ENCODE measurements around the gene ATG9B.

ATG9B gene

GRCh38 chr7:150997817-150998216, 26.5 kb downstream of the ATG9B start:
- no peak for DNase-seq

GRCh38 chr7:150997075-150997511, 27.2 kb downstream of the ATG9B start:
- no peak for DNase-seq

DNA sequence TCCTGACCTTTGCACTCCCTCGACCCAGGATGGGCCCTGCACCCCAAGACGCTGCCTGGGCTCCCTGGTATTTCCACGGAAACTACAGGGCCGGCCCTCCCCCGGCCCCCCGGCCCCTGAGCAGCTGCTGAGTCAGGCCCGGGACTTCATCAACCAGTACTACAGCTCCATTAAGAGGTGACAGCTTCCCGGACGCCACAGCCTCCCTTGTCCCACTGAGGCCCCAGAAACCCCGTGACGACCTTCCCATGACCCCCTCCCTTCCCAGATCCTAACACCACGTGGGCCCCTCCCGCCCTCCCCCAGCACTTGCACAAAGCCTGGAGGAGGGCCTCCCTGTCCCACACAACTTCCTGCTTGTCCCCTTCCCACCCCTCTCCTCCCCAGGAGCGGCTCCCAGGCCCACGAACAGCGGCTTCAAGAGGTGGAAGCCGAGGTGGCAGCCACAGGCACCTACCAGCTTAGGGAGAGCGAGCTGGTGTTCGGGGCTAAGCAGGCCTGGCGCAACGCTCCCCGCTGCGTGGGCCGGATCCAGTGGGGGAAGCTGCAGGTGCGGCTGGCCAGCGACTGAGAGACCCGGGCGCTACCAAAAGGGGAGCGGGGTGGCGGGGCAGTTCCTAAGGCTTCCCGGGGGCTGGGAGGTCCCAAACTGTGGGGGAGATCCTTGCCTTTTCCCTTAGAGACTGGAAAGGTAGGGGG, 27.8 kb downstream of the ATG9B start:
- DNase-seq, result no peak

DNA sequence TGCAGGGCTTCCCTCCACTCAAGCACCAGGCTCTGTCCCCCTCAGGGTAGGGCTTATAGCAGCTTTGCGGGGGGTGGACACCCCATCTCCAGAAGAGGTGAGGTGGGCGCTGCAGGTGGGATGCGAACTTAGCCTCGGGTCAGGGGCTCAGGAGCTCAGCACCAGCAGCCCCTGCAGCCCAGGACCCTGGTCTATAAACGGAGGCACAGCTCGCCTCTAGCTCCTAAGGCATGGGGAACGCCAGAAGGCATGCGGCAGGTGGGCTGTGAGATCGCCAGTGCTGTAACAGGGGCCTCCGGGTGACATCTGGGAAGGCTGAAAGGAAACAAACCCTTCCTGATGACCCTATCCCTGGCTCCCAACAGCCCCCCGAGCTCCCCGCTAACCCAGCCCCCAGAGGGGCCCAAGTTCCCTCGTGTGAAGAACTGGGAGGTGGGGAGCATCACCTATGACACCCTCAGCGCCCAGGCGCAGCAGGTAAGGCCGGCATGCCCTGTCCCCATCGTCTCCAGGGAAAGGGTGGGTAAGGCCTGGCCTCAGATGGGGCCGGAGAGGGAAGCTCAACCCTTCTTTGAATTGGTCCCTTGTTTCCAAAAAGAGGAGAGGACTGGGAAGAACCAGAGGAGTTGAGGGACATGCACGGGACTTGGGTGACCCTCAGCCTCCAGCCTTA, 29.3 kb downstream of the ATG9B start:
- no peak for DNase-seq

DNA sequence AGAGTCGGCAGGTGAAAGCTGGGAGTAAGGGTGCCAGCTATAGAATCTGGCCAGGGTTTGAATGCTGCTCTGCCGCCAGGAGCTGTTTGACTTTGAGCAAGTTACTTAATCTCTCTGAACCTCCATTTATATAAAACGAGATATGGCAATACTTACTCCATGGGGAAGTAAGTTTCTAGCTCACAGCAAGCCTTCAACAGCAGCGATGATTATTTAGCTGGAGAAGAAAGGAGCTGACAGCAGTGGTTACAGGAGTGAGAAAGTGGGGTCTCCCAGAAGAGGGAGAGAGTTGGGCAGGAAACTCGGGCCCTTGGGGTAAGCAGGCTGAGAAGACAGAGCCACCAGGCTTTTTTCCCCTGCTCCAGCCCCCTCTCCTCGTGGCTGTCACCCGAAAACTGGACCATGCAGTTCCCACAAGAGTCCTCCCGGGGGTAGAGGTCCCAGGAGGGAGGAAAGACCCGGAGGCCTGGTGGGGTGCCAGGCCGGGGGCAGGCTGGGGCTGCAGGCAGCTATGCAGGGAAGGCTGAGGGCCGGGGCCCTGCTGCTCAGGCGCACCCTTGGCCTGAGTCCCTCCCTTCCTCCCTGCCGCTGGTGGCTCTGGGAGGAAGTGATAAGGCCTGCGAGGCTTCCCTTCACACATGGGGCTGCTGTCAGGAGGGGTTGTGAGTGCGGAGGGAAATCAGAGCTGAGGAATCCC, 30.0 kb downstream of the ATG9B start:
- DNase-seq, result no peak

DNA sequence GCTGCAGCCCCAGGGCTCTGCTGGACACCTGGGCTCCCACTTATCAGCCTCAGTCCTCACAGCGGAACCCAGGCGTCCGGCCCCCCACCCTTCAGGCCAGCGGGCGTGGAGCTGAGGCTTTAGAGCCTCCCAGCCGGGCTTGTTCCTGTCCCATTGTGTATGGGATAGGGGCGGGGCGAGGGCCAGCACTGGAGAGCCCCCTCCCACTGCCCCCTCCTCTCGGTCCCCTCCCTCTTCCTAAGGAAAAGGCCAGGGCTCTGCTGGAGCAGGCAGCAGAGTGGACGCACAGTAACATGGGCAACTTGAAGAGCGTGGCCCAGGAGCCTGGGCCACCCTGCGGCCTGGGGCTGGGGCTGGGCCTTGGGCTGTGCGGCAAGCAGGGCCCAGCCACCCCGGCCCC, 30.8 kb downstream of the ATG9B start:
- DNase-seq, result no peak

- DNase-seq, result no peak
These were observed 31.4 kb downstream of the ATG9B start for GRCh38 chr7:150992833-150993302.

GRCh38 chr7:150992051-150992640, 32.1 kb downstream of the ATG9B start:
- no peak for DNase-seq

- DNase-seq, result no peak
These were observed 33.7 kb downstream of the ATG9B start, which contains the start of gene NOS3 for GRCh38 chr7:150990416-150991186. NOS3 (plus strand) TSS chr7:150991017; CDS start chr7:150993804, 2,787 bp downstream.

- DNase-seq, result no peak
These were observed 34.8 kb downstream of the ATG9B start for GRCh38 chr7:150989456-150989855.

- peak; percentile 85 for DNase-seq
These were observed 35.8 kb downstream of the ATG9B start for GRCh38 chr7:150988230-150989226.

GRCh38 chr7:150986556-150986955, 37.7 kb downstream of the ATG9B start:
- no peak for DNase-seq

GRCh38 chr7:150986099-150986512, 38.2 kb downstream of the ATG9B start:
- no peak for DNase-seq

- no peak for DNase-seq
These were observed 40.4 kb downstream of the ATG9B start for GRCh38 chr7:150983893-150984368.

DNA sequence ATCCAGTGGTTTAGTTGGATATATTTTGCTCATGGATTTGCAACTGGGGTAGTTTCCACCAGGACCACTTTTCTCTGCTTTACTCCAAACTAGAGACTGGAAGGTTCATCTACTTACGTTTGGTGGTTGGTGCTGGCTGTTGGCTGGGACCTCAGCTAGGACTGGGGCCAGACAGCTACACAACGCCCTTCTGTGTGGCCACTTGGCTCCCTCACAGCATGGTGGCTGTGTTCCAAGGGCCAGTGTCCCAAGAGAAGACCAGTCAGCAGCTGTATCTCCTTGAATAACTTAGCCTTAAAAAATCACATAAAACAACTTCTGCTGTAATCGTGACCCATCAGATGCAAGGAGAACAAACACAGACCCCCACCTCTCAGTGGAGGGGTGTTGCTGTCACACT, 41.9 kb downstream of the ATG9B start:
- DNase-seq, result no peak

GRCh38 chr7:150981644-150982043, 42.6 kb downstream of the ATG9B start:
- no peak for DNase-seq

GRCh38 chr7:150980663-150981062, 43.6 kb downstream of the ATG9B start:
- no peak for DNase-seq

- DNase-seq, result no peak
These were observed 44.4 kb downstream of the ATG9B start for GRCh38 chr7:150979713-150980390.

DNA sequence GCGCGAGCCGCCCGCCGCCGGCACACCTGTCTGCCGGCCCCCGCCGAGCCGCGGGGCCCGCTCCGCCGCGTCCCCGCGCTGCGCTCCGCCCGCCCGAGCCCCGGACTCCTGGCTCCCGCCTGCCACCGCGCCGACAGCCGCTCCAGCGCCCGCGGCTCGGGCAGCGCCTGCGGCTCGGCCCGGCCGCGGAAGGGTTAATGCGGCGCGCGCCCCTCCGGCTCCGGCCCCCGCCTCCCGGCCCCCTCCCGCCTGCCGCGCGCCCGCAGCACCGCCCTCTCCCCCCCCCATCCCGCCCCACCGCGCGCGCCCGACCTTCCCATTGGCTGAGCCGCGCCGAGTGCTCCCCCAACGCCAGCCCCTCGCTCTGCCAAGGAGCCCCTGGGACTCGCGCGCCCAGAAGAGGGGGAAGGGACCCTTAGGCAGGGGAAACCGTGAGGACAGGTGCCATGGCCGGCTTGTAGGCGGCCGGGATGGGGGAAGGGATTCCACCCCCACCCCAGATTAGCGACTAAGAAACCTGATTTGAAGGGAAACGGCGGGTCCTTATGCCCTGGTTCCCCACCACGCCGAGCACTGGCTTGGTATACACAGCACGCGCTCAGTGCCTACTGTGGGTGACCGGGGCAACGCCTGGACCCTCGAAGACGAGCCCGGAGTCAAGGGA, 46.0 kb downstream of the ATG9B start, which contains the start of gene KCNH2:
KCNH2 (minus strand) TSS at position 196 of the 664 bp plus-strand sequence. CDS start 408 bp downstream, outside the sequence.
- peak; percentile 82 for DNase-seq
